DND-41 (cell line): ENCODE measurements around the gene RAB8B.

Experiments
- CTCF ChIP-seq: IDR thresholded peaks from 2 replicates; pipeline ENCODE4 v1.5.1; 2012; ENCODE audit warnings: borderline replicate concordance, low read length, moderate library complexity, mild to moderate bottlenecking; ENCODE audit not compliant: poor library complexity, severe bottlenecking; ENCODE audit errors: extremely low read depth
- EZH2 ChIP-seq: IDR thresholded peaks from 3 replicates; pipeline ENCODE4 v1.6.1; 2012; ENCODE audit warnings: borderline replicate concordance, low read depth, mild to moderate bottlenecking, moderate library complexity, low read length, inconsistent platforms; ENCODE audit not compliant: severe bottlenecking

GRCh38 chr15:63274427-63274826 is 85.0 kb downstream of the RAB8B start:
- TF ChIP-seq CTCF, result no peak
- TF ChIP-seq EZH2, result no peak
